HEK293 (cell line): ENCODE results near the gene GPS1.

Experiments used
- CTCF ChIP-seq: fragments of 450-650 bp; formaldehyde crosslinking; IDR thresholded peaks from 2 replicates; pipeline ENCODE4 v1.5.1; 2016; ENCODE audit warnings: missing biosample characterization, missing genetic modification characterization
- REST ChIP-seq: fragments of 450-650 bp; formaldehyde crosslinking; IDR thresholded peaks from 2 replicates; pipeline ENCODE4 v1.5.1; 2016; ENCODE audit warnings: missing biosample characterization, missing genetic modification characterization
- YY1 ChIP-seq: fragments of 450-650 bp; formaldehyde crosslinking; IDR thresholded peaks from 2 replicates; pipeline ENCODE4 v1.5.1; 2018; ENCODE audit warnings: missing biosample characterization, missing genetic modification characterization
- ZBTB7A ChIP-seq: fragments of 450-650 bp; formaldehyde crosslinking; IDR thresholded peaks from 2 replicates; pipeline ENCODE4 v1.5.1; 2016; ENCODE audit warnings: low read depth, missing biosample characterization, missing genetic modification characterization
- ZBTB8A ChIP-seq: fragments of 450-650 bp; formaldehyde crosslinking; IDR thresholded peaks from 2 replicates; pipeline ENCODE4 v1.5.1; 2016; ENCODE audit warnings: missing biosample characterization, missing genetic modification characterization
- ZNF175 ChIP-seq: fragments of 450-650 bp; formaldehyde crosslinking; IDR thresholded peaks from 2 replicates; pipeline ENCODE4 v1.5.1; 2016; ENCODE audit warnings: missing biosample characterization, missing genetic modification characterization
- ZNF248 ChIP-seq: fragments of 450-650 bp; formaldehyde crosslinking; IDR thresholded peaks from 2 replicates; pipeline ENCODE4 v1.5.1; 2017; ENCODE audit warnings: missing biosample characterization, missing genetic modification characterization
- ZNF639 ChIP-seq: fragments of 450-650 bp; formaldehyde crosslinking; IDR thresholded peaks from 2 replicates; pipeline ENCODE4 v1.5.1; 2016; ENCODE audit warnings: missing biosample characterization, missing genetic modification characterization

GRCh38 chr17:82047914-82048570 is 3.7 kb upstream of the GPS1 start:
- no peak for TF ChIP-seq CTCF (tag by site-specific recombination)
- no peak for TF ChIP-seq ZBTB8A (tag by site-specific recombination)
- TF ChIP-seq ZNF175 (tag by site-specific recombination), result no peak
- TF ChIP-seq YY1 (tag by site-specific recombination), result no peak
- TF ChIP-seq ZBTB7A (tag by site-specific recombination), result no peak
- TF ChIP-seq REST (tag by site-specific recombination), result no peak
- TF ChIP-seq ZNF248 (tag by site-specific recombination), result no peak
- TF ChIP-seq ZNF639 (tag by site-specific recombination), result no peak
